A549 (cell line): Measurements from ENCODE around the gene DHX35.

Source experiments
- JUNB ChIP-seq: fragments of >200 bp; sonication (Bioruptor Twin); formaldehyde crosslinking; IDR thresholded peaks from 2 replicates; pipeline ENCODE4 v1.6.1; 2016
- RAD21 ChIP-seq, 2 experiments: fragments of >200 bp in 1 of 2; sonication (Bioruptor Twin) in 1 of 2; formaldehyde crosslinking in 1 of 2; IDR thresholded peaks in 1 of 2; conservative IDR thresholded peaks in 1 of 2; 2 replicates in 1 of 2; 3 replicates in 1 of 2; pipeline ENCODE4 v1.6.1; 2012 to 2018; ENCODE audit warnings: inconsistent platforms in 1 of 2
- TF ChIP-seq, protein P1 (sequence below): fragments of >200 bp; sonication (Bioruptor Twin); formaldehyde crosslinking; IDR thresholded peaks from 3 replicates; pipeline ENCODE4 v1.5.1; 2016
- TF ChIP-seq, protein P2 (sequence below): fragments of 200-600 bp; sonication (generic); IDR thresholded peaks from 2 replicates; pipeline ENCODE4 v1.6.1; 2016; ENCODE audit warnings: antibody characterized with exemption, mild to moderate bottlenecking, moderate library complexity
- TF ChIP-seq, protein P3 (sequence below): fragments of 250-450 bp; sonication (Bioruptor Pico); IDR thresholded peaks from 2 replicates; pipeline ENCODE4 v1.5.0; 2021; ENCODE audit warnings: mild to moderate bottlenecking, moderate library complexity, borderline replicate concordance
- TF ChIP-seq, protein P4 (sequence below): fragments of 450-650 bp; IDR thresholded peaks from 2 replicates; pipeline ENCODE4 v1.6.1; 2014; ENCODE audit warnings: antibody characterized with exemption

DNA sequence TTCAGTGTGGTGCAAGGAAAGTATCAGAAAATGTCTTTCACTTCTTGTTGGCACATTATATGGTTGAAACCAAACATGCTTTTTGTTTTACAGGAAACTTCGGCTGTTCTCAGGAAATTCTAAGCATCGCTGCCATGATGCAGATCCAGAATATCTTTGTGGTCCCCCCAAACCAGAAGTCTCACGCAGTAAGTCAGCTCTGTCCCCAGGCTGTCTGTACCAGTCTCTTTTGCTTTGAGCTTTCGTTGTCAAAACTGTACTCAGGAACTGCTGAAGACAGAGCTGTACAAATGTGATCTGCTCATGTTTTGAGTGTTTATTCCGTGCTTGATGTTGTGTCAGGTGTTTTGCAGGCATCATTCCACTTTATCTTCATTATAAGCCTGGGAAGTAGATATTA, 59.6 kb downstream of the DHX35 start:
- TF ChIP-seq, protein P1, sequence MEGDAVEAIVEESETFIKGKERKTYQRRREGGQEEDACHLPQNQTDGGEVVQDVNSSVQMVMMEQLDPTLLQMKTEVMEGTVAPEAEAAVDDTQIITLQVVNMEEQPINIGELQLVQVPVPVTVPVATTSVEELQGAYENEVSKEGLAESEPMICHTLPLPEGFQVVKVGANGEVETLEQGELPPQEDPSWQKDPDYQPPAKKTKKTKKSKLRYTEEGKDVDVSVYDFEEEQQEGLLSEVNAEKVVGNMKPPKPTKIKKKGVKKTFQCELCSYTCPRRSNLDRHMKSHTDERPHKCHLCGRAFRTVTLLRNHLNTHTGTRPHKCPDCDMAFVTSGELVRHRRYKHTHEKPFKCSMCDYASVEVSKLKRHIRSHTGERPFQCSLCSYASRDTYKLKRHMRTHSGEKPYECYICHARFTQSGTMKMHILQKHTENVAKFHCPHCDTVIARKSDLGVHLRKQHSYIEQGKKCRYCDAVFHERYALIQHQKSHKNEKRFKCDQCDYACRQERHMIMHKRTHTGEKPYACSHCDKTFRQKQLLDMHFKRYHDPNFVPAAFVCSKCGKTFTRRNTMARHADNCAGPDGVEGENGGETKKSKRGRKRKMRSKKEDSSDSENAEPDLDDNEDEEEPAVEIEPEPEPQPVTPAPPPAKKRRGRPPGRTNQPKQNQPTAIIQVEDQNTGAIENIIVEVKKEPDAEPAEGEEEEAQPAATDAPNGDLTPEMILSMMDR = no peak
- TF ChIP-seq RAD21 (conservative IDR thresholded peaks at IDR 0.05 in 1 of 2, IDR thresholded peaks at IDR 0.05 in 1 of 2) = no peak
- TF ChIP-seq, protein P2, sequence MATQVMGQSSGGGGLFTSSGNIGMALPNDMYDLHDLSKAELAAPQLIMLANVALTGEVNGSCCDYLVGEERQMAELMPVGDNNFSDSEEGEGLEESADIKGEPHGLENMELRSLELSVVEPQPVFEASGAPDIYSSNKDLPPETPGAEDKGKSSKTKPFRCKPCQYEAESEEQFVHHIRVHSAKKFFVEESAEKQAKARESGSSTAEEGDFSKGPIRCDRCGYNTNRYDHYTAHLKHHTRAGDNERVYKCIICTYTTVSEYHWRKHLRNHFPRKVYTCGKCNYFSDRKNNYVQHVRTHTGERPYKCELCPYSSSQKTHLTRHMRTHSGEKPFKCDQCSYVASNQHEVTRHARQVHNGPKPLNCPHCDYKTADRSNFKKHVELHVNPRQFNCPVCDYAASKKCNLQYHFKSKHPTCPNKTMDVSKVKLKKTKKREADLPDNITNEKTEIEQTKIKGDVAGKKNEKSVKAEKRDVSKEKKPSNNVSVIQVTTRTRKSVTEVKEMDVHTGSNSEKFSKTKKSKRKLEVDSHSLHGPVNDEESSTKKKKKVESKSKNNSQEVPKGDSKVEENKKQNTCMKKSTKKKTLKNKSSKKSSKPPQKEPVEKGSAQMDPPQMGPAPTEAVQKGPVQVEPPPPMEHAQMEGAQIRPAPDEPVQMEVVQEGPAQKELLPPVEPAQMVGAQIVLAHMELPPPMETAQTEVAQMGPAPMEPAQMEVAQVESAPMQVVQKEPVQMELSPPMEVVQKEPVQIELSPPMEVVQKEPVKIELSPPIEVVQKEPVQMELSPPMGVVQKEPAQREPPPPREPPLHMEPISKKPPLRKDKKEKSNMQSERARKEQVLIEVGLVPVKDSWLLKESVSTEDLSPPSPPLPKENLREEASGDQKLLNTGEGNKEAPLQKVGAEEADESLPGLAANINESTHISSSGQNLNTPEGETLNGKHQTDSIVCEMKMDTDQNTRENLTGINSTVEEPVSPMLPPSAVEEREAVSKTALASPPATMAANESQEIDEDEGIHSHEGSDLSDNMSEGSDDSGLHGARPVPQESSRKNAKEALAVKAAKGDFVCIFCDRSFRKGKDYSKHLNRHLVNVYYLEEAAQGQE = no peak
- TF ChIP-seq, protein P3, sequence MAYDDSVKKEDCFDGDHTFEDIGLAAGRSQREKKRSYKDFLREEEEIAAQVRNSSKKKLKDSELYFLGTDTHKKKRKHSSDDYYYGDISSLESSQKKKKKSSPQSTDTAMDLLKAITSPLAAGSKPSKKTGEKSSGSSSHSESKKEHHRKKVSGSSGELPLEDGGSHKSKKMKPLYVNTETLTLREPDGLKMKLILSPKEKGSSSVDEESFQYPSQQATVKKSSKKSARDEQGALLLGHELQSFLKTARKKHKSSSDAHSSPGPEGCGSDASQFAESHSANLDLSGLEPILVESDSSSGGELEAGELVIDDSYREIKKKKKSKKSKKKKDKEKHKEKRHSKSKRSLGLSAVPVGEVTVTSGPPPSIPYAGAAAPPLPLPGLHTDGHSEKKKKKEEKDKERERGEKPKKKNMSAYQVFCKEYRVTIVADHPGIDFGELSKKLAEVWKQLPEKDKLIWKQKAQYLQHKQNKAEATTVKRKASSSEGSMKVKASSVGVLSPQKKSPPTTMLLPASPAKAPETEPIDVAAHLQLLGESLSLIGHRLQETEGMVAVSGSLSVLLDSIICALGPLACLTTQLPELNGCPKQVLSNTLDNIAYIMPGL = no peak
- no peak for TF ChIP-seq JUNB
- TF ChIP-seq, protein P4, sequence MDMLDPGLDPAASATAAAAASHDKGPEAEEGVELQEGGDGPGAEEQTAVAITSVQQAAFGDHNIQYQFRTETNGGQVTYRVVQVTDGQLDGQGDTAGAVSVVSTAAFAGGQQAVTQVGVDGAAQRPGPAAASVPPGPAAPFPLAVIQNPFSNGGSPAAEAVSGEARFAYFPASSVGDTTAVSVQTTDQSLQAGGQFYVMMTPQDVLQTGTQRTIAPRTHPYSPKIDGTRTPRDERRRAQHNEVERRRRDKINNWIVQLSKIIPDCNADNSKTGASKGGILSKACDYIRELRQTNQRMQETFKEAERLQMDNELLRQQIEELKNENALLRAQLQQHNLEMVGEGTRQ = no peak
